T-helper 2 cell treated with Interferon-gamma antibody and Interleukin-4, amounts not matched to agents 5 μg/mL and 100 μg/mL, for 36 hours (primary cell): ENCODE results near the gene CLEC20A.

ENCODE experiments used
- DNase-seq: peaks from one replicate; pipeline ENCODE4 v3.0.0; 2021; ENCODE audit warnings: low spot score
- H3K27ac Mint-ChIP-seq: one replicate; pipeline ENCODE4 v1.8.0; 2021; ENCODE audit warnings: mild to moderate bottlenecking, mixed read lengths
- H3K27me3 Mint-ChIP-seq: one replicate; pipeline ENCODE4 v1.8.0; 2021; ENCODE audit warnings: low read depth, mixed read lengths
- H3K36me3 Mint-ChIP-seq: one replicate; pipeline ENCODE4 v1.8.0; 2021; ENCODE audit warnings: low read depth, mixed read lengths
- H3K4me1 Mint-ChIP-seq: one replicate; pipeline ENCODE4 v1.8.0; 2021; ENCODE audit warnings: low read depth, mixed read lengths
- H3K4me3 Mint-ChIP-seq: one replicate; pipeline ENCODE4 v1.8.0; 2022; ENCODE audit warnings: mild to moderate bottlenecking, moderate library complexity, mixed read lengths
- H3K9me3 Mint-ChIP-seq: one replicate; pipeline ENCODE4 v1.8.0; 2021; ENCODE audit warnings: mixed read lengths

The CLEC20A gene

DNA sequence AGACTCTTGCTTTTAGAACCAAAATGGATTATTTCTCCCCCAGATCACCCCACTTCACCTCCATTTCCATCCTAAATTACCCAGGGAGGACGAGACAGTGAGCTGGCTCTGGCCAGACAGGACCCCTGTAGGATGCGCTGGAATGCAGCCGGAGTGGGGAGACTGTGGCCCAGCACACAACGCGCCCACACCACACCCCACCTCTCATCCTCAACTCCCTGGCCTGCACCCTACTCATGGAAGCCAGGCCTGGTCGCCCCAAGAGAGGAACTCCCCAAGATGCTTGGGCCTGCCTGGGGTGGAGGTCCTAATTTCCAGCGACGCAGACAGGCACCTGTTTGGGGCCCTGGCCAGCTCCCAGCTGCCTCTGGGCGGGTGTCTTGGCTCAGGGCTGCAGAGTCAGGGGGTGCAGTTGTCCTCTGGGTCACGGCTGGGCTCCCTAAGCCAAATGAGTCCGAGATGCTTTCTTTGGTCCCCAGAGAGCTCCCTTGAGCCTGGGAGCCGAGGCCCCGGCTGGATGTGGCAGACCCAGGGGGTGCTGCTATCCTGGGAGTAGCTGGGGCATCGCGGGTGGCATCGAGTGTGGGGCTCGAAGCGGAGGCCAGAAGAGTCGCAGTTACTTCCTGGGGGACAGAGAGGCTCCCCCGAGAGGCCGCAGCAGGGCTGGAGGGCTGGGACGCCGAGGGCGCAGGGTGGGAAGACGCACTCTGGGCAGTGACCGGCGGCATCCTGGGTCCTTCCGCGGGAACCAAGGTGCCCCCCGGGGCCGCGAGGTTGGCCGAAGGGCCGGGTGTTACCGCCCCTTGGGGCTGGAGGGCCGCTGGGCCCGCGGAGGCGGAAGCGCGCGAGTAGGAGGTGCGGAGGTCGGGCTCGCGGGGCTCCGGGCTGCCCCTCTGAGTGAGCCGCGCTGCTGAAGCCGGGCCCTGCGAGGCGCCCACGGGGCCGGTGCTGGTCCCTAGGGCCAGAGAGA is 10.4 kb downstream of the CLEC20A start:
- H3K4me3 Mint-ChIP-seq, result no peak overlapping the region
- no peak for DNase-seq
- H3K9me3 Mint-ChIP-seq, result no peaks in the 10 kb centered on the region
- no peak overlapping the region for H3K27ac Mint-ChIP-seq
- peaks cover 10% of the 10 kb centered on the region for H3K27me3 Mint-ChIP-seq
- no peaks in the 10 kb centered on the region for H3K4me1 Mint-ChIP-seq
- no peaks in the 10 kb centered on the region for H3K36me3 Mint-ChIP-seq

DNA sequence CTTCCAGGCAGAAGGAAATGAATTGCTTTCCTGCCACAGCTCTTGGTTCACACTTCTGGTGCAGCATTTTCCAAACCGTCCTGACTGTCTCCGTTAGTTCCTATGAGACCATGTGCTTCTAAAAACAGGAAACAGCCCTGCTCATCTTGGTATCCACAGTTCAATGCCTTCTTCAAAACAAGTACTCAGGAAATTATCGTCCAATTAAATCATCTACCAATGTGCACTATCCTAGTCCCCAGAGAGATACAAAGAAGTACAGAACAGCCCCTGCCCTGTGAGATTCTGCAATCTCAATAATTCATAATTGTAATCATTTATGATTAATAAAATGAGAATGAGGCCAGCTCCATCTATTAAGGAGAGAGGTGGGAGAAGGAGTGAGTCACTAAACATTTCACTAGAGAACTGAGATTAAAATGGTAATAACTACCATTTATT is 11.2 kb downstream of the CLEC20A start:
- Mint-ChIP-seq H3K4me1 (no peaks in the 10 kb centered on the region), H3K4me3 (no peak overlapping the region), H3K36me3 (no peaks in the 10 kb centered on the region), H3K9me3 (no peaks in the 10 kb centered on the region), H3K27me3 (peaks cover 10% of the 10 kb centered on the region), H3K27ac (no peak overlapping the region)
- DNase-seq, result no peak

DNA sequence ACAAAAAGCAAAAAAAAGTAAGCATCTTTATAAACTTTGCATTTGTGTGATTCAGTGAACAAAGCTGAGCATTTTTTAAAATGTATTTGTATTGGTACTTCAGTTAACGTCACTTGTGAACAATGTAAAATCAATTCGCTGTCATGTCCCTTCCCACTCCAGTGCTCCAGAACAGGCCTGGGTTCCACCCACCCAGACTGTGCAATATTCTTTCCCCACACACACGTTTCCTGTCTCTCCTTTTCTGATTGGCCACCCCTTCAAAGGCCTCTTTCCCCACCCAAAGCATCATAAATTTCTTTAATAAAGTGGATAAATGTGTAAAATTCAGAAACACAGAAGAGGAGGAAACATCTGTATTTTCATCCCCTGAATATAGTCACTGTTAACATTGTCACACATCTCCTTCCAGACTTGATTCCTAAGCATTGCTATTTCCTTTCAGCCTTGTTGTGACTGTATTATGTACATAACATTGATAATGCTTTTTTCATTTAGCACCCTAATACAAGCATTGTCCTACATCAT is 12.0 kb downstream of the CLEC20A start:
- H3K27ac Mint-ChIP-seq, result no peak overlapping the region
- no peaks in the 10 kb centered on the region for H3K36me3 Mint-ChIP-seq
- H3K4me1 Mint-ChIP-seq, result no peaks in the 10 kb centered on the region
- DNase-seq, result no peak
- H3K27me3 Mint-ChIP-seq, result peaks cover 10% of the 10 kb centered on the region
- H3K9me3 Mint-ChIP-seq, result no peaks in the 10 kb centered on the region
- H3K4me3 Mint-ChIP-seq, result no peak overlapping the region

DNA sequence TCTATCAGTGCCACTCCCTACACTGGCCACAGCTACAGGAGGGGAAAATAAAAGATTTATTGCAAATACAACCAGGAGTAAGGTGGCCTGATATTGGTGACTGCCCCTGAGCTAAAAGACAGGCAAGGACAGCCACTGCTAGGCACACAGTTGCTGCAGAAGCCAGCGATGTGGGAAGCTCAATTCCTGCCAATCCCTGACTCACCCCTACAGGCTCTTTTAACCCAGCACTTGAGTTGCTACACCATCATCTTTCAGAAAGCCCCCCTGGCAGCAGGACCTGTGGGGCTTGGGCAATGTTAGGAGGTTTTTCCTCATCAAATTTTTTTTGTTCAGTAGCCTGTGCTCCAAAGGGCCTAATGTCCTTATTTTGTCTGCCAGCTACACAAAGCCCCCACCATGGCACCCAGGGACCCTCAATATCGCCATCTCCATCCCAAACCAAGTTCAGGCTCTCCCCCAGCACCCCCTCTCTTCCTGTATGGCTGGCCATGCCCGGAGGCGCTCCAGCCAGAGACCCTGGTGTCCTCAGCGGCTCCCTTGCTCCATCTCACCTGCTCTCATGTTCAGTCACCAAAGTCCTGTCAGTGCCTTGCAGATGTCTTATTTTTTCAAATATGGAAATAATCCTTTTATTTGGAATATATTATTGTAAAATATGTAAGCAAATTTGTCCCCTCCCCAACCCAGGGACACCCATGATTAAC is 13.4 kb downstream of the CLEC20A start:
- no peak overlapping the region for H3K4me3 Mint-ChIP-seq

DNA sequence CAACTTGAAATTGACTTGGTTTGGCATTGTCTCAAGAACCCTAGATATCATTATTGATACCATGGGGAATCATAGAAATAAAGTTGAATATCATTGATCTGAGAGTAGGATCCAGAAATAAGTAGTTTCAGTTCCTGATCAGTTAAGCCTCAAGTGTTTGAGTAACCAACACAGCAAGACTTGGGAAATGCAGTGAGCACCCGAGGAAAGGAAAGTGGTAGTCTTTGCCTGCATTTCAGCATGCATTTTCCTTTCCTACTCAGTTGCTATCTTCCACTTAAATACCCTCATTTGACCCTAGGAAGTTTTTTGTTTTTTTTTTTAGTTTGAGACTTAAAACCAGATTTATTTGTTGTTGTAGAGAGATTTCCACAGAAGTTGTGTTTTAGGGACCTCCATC is 18.9 kb downstream of the CLEC20A start:
- peaks cover 2% of the 10 kb centered on the region for H3K27me3 Mint-ChIP-seq

More for the DNA sequence above, 13.4 kb downstream of the CLEC20A start:
- H3K27ac Mint-ChIP-seq, result no peak overlapping the region
- H3K4me1 Mint-ChIP-seq, result no peaks in the 10 kb centered on the region
- no peaks in the 10 kb centered on the region for H3K9me3 Mint-ChIP-seq
- H3K27me3 Mint-ChIP-seq, result peaks cover 10% of the 10 kb centered on the region
- no peaks in the 10 kb centered on the region for H3K36me3 Mint-ChIP-seq
- no peak for DNase-seq

DNA sequence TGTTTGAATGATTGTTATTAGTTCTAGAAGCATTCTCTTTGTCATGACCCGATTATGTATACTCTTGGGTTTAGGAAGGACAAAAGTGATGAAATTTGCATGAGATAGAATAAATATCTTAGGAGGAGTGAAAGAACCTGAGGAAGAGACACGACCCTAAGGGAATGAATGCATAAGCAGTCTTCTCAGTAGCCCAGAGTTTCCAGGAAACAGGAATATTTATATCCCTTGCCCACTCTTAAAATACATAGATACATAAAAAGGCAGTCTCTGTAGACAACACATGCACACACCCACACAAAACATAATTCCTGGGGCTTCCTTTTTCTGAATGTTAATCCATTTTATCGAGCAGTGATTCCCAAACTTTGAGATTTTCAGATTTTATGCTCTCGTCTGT is 19.4 kb downstream of the CLEC20A start:
- DNase-seq, result no peak
- H3K4me3 Mint-ChIP-seq, result no peak overlapping the region
- H3K27me3 Mint-ChIP-seq, result peaks cover 2% of the 10 kb centered on the region
- no peaks in the 10 kb centered on the region for H3K4me1 Mint-ChIP-seq
- no peaks in the 10 kb centered on the region for H3K9me3 Mint-ChIP-seq
- no peaks in the 10 kb centered on the region for H3K36me3 Mint-ChIP-seq
- H3K27ac Mint-ChIP-seq, result no peak overlapping the region

More for the DNA sequence above, 18.9 kb downstream of the CLEC20A start:
- DNase-seq, result no peak
- Mint-ChIP-seq H3K9me3 (no peaks in the 10 kb centered on the region), H3K36me3 (no peaks in the 10 kb centered on the region), H3K27ac (no peak overlapping the region), H3K4me1 (no peaks in the 10 kb centered on the region), H3K4me3 (no peak overlapping the region)

DNA sequence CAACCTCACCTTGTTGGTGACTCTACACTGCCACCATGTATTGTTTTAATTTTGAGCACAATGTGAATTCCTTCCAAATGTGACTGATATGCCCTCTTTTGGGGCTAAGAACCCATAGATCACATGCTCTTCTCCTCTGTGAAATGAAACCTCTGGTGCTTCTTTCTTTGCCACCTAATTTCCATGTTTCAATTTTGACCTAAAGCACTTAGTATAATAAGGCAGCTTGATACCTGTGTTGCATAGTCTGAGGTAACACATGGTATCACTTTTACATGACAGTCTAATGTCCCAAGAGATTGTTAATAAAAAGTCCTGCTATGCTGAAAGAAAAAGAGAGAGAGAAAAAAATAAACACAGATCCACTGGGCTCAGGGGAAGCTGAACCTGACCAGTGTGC is 24.2 kb downstream of the CLEC20A start:
- no peaks in the 10 kb centered on the region for H3K4me1 Mint-ChIP-seq
- no peak overlapping the region for H3K27ac Mint-ChIP-seq
- H3K27me3 Mint-ChIP-seq, result peaks cover 2% of the 10 kb centered on the region
- H3K9me3 Mint-ChIP-seq, result no peaks in the 10 kb centered on the region
- H3K4me3 Mint-ChIP-seq, result no peak overlapping the region
- H3K36me3 Mint-ChIP-seq, result no peaks in the 10 kb centered on the region
- no peak for DNase-seq

DNA sequence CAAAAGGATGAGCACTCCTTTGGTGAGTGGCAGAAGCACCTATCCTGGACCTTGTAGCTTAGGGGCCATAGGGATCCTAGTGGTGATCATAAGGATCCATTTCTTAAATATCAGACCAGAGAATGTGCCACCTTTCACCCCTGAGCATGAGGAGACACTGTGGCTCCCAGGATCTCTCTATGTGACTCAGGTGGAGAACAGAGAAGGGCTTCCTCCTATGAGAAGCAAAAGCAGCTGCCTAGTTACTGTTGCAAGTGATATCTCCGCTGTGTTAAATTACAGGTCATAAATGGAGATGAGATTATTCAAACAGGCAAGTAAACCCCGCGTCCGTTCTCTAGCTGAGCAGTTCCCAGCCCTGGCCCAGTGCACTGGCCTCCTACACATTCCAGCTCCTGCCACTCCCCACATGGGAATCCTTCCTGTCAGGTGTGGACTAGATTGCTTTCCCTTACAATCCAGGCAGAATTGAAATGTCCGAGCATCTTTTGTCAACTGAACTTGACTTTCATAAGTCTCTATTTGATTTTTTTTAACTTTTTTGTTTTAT is 26.3 kb downstream of the CLEC20A start:
- DNase-seq, result no peak
- H3K9me3 Mint-ChIP-seq, result no peaks in the 10 kb centered on the region
- H3K36me3 Mint-ChIP-seq, result no peaks in the 10 kb centered on the region
- H3K27me3 Mint-ChIP-seq, result no peaks in the 10 kb centered on the region
- no peak overlapping the region for H3K4me3 Mint-ChIP-seq
- no peaks in the 10 kb centered on the region for H3K4me1 Mint-ChIP-seq
- H3K27ac Mint-ChIP-seq, result no peak overlapping the region

DNA sequence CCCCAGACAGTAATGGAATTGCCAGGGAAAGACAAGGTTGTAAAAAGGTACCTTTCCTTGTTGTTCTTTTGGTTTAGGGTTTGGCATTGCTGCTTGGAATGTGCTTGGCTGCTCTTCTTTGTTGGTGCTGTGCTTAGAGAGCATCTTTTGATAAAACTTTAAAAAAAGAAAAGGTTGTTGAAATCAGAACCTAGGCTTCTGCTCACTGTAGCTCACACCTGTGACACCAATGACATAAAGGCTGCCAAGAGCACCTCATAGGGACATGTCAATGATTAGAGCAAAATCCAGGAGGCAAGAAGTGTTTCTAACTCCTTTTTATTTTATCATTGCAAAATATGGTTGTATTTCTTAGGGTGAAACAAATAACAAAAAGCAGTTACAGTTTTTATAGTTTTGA is 28.9 kb downstream of the CLEC20A start:
- Mint-ChIP-seq H3K27ac (no peak overlapping the region), H3K4me1 (no peaks in the 10 kb centered on the region), H3K9me3 (no peaks in the 10 kb centered on the region), H3K4me3 (no peak overlapping the region), H3K36me3 (no peaks in the 10 kb centered on the region), H3K27me3 (no peaks in the 10 kb centered on the region)
- no peak for DNase-seq

DNA sequence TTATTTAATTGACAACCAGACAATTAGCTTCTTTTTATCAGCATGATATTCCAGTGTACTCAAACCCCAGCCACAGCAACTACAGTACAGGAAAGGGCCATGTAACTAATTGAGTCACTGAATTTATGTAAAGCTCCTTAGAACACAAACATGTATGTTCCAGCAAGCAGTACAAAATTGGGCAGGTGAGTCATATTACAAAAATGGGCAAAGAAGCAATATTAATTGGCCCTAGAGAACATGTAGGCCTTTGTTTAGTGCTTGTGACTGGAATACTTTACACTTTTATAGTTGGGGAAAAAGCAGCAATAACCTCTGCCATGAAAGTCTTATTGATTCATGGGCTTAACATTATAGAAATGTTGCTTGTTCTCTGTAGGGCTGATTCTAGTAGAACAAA is 31.8 kb downstream of the CLEC20A start:
- Mint-ChIP-seq H3K9me3 (no peaks in the 10 kb centered on the region), H3K27ac (no peak overlapping the region), H3K4me1 (no peaks in the 10 kb centered on the region), H3K4me3 (no peak overlapping the region), H3K36me3 (no peaks in the 10 kb centered on the region), H3K27me3 (no peaks in the 10 kb centered on the region)
- DNase-seq, result no peak

DNA sequence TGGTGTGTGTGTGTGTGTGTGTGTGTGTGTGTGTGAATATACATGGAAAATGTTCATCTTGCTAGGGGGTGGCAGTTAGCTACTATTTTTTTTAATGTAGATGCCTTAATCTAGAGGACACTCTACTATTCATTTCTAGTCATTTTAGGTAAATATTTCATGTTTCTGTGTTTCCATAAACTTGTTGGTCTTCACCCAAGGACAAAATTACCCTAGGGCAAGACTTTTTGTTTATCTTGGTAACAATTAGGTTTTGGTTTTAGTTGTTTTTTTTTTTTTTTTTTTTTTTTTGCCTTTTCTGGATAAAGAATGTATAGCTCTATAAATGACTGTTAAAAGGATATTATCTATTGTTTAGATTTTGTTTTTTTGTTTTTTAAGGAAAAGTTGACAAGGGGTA is 32.2 kb downstream of the CLEC20A start:
- Mint-ChIP-seq H3K4me3 (no peak overlapping the region), H3K9me3 (no peaks in the 10 kb centered on the region), H3K27me3 (no peaks in the 10 kb centered on the region), H3K27ac (no peak overlapping the region), H3K4me1 (no peaks in the 10 kb centered on the region), H3K36me3 (no peaks in the 10 kb centered on the region)
- DNase-seq, result no peak

DNA sequence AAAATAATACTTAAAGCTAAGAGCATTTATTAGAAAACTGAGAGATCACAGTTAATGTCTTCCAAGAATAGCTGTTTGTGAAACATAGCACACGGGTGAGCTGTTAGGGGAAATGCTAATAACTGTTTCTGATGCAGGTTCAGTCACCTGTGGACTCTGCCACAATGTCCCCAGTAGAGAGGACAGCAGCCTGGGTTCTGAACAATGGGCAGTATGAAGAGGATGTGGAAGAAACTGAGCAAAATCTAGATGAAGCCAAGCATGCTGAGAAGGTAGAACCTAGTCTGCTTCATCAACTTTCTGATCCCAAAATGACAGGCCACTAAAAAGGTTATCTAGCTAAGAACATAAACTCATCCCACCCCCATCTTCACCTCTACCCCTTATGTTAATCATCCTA is 32.6 kb downstream of the CLEC20A start:
- Mint-ChIP-seq H3K27me3 (no peaks in the 10 kb centered on the region), H3K27ac (no peak overlapping the region), H3K36me3 (no peaks in the 10 kb centered on the region), H3K4me1 (no peaks in the 10 kb centered on the region), H3K4me3 (no peak overlapping the region), H3K9me3 (no peaks in the 10 kb centered on the region)
- no peak for DNase-seq

DNA sequence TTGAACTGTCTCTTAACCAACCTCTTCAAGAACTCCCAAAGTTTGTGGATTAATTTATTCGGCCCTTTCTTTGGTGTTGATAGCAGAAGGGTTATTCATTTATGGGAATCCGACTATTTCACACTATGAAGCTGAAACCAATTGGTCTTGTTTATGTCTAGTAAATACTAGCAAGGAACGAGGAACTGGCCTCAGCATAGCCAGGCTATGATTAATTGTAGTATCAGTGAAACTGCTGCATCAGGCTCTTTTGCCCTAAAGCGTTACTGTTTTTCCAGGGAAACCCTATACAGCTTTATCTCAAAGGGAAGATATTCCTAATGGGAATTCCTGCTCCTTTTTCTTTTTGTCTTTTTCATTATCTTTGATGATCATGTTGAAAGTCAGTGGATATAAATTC is 35.1 kb downstream of the CLEC20A start:
- H3K4me3 Mint-ChIP-seq, result no peak overlapping the region
- no peaks in the 10 kb centered on the region for H3K27me3 Mint-ChIP-seq
- no peak overlapping the region for H3K27ac Mint-ChIP-seq
- H3K36me3 Mint-ChIP-seq, result no peaks in the 10 kb centered on the region
- H3K4me1 Mint-ChIP-seq, result no peaks in the 10 kb centered on the region
- no peaks in the 10 kb centered on the region for H3K9me3 Mint-ChIP-seq
- no peak for DNase-seq

DNA sequence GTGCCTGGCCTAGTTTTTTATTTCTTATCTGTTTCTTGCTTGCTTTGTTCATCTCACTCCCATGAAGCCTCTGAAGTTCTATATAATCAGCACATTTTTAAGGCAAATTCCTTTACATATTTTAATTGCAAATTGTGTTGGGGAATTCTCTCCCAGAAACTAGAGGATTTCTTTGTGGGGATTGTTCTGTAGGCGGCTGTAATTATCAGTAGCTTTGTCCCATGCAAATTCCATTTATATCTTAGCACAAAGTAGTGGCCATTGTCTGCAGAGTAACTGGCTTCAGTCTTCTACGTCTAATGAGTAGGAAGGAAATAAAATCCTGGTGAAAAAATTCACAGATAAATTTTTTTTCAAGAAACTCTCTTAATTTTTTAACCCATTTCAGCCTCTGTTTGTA is 35.7 kb downstream of the CLEC20A start:
- no peak for DNase-seq
- Mint-ChIP-seq H3K9me3 (no peaks in the 10 kb centered on the region), H3K4me1 (no peaks in the 10 kb centered on the region), H3K27ac (no peak overlapping the region), H3K36me3 (no peaks in the 10 kb centered on the region), H3K27me3 (no peaks in the 10 kb centered on the region), H3K4me3 (no peak overlapping the region)
